ENCODE results near the gene LRRC26.

DNA sequence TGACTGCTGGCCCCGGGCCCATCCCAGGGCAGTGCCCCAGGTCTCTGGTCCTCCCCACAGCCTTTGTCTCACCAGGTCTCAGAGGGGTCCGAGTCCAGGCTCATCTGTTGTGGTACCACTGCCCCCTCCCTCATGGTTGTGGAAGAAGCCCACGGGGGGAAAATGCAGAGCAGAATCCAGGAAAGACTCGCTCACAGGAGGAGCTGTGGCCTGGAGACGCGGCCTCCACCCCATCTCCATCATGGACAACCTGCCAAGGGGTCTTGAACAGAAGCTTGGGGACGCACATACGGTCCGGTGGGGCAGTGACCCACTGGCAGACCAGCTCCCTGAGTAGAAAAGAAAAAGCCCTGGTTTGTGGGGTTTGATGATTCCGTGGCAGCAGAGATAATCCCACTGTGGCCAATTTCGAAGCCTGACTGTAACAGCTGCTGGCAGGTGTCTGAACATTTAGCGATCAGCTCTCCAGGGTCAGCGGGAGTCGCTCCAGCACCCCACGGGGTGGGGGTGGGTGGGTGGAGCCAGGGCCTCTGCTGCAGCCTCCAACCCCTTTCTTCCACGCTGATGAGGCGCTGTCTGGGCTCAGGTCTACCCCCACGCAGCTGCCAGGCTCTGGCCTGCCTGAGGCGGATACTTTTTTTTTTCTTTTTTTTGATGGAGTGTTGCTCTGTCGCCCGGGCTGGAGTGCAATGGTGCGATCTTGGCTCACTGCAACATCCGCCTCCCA lies 32.8 kb downstream of the LRRC26 start:
- TF ChIP-seq POLR2A (IDR thresholded peaks at IDR 0.05; ENCODE audit: low read depth, low read length) (no peak), POLR2AphosphoS5 (IDR thresholded peaks at IDR 0.05; ENCODE audit: low read depth, low read length) (no peak)
